Thyroid gland (tissue), 4 donors: Measurements from ENCODE around the gene DOCK2. TPM values are rescaled to one million over a fixed set of nuclear protein-coding genes. Genes with fewer than 3 reads are reported as not detected.

Experiments used
- DNase-seq, 2 donors: peaks; one replicate each; pipeline ENCODE4 v3.0.0-alpha.2; 2019
- H3K27ac ChIP-seq, 3 donors: fragments of 200-600 bp; sonication (generic); 1 replicate in 2 of 3; 2 replicates in 1 of 3; pipeline ENCODE4 v1.5.1; 2016 to 2019; ENCODE audit warnings: mild to moderate bottlenecking in 1 of 3, moderate library complexity in 1 of 3
- H3K27me3 ChIP-seq: fragments of 200-600 bp; sonication (generic); one replicate; pipeline ENCODE4 v1.5.1; 2019
- H3K36me3 ChIP-seq, 2 donors: fragments of 200-600 bp; sonication (generic); one replicate each; pipeline ENCODE4 v1.5.1; 2016 to 2019
- H3K4me1 ChIP-seq, 2 donors: fragments of 200-600 bp; sonication (generic); one replicate each; pipeline ENCODE4 v1.5.1; 2017 to 2019
- H3K4me3 ChIP-seq, 3 donors: fragments of 200-600 bp; sonication (generic); replicated peaks in 1 of 3; 1 replicate in 2 of 3; 2 replicates in 1 of 3; pipeline ENCODE4 v1.5.1; 2016; ENCODE audit warnings: mild to moderate bottlenecking in 1 of 3
- H3K9me3 ChIP-seq: fragments of 200-600 bp; sonication (generic); one replicate; pipeline ENCODE4 v1.5.1; 2017
- POLR2A ChIP-seq, 2 donors: fragments of 450-650 bp; IDR thresholded peaks; one replicate each; pipeline ENCODE4 v1.6.1; 2017; ENCODE audit warnings: antibody characterized with exemption in 2 of 2, mild to moderate bottlenecking in 2 of 2, moderate library complexity in 1 of 2
- WGBS, 2 donors: methylation state at CpG; one replicate each; pipeline ENCODE4 v1.1.5; 2017; 5-methylcytosine and 5-hydroxymethylcytosine counted together
- intact Hi-C: fragments of 100-400 bp; cut with DNase I; formaldehyde crosslinking; loops from one replicate; pipeline ENCODE4 v1.15.1; 2023
- total RNA-seq, 4 donors: library from RNA; depleted of rRNA; stranded (reverse); fragments of >200 nt; gene quantifications; one replicate each; pipeline ENCODE4 v1.2.3, GENCODE V29; 2016
- TF ChIP-seq, protein P1 (sequence below), 6 experiments: fragments of 200-600 bp in 3 of 6; fragments of 450-650 bp in 3 of 6; sonication (generic) in 3 of 6; IDR thresholded peaks; one replicate each; pipeline ENCODE4 v1.5.1; 2016 to 2019; ENCODE audit warnings: antibody characterized with exemption in 6 of 6, mild to moderate bottlenecking in 2 of 6, inconsistent platforms in 1 of 6, moderate library complexity in 1 of 6

The DOCK2 gene
- total RNA-seq, 4 donors from 2014 or later: 4.3 to 14.1 (median 8.6) TPM

- no peaks in the 10 kb centered on the region for H3K27me3 ChIP-seq
- H3K27ac ChIP-seq: no peak overlapping the region
- 89% methylated on average over 1 of the region's 1 CpG for WGBS, 2 donors
- intact Hi-C loops: no loop called here
- H3K4me3 ChIP-seq: no peak overlapping the region
- H3K36me3 ChIP-seq: no peaks in the 10 kb centered on the region
- no peaks in the 10 kb centered on the region for H3K9me3 ChIP-seq
- DNase-seq: no peak
- TF ChIP-seq, protein P1, sequence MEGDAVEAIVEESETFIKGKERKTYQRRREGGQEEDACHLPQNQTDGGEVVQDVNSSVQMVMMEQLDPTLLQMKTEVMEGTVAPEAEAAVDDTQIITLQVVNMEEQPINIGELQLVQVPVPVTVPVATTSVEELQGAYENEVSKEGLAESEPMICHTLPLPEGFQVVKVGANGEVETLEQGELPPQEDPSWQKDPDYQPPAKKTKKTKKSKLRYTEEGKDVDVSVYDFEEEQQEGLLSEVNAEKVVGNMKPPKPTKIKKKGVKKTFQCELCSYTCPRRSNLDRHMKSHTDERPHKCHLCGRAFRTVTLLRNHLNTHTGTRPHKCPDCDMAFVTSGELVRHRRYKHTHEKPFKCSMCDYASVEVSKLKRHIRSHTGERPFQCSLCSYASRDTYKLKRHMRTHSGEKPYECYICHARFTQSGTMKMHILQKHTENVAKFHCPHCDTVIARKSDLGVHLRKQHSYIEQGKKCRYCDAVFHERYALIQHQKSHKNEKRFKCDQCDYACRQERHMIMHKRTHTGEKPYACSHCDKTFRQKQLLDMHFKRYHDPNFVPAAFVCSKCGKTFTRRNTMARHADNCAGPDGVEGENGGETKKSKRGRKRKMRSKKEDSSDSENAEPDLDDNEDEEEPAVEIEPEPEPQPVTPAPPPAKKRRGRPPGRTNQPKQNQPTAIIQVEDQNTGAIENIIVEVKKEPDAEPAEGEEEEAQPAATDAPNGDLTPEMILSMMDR (IDR thresholded peaks at IDR 0.05): no peak
- TF ChIP-seq POLR2A (IDR thresholded peaks at IDR 0.05): no peak
- H3K4me1 ChIP-seq: no peaks in the 10 kb centered on the region
These were observed 439.1 kb downstream of the DOCK2 start for GRCh38 chr5:170076211-170076610.

GRCh38 chr5:170076739-170077138 lies 439.7 kb downstream of the DOCK2 start:
- TF ChIP-seq, protein P1 (IDR thresholded peaks at IDR 0.05): no peak
- TF ChIP-seq POLR2A (IDR thresholded peaks at IDR 0.05): no peak
- Histone ChIP-seq H3K36me3 (no peaks in the 10 kb centered on the region), H3K27ac (no peak overlapping the region), H3K27me3 (no peaks in the 10 kb centered on the region), H3K4me1 (no peaks in the 10 kb centered on the region), H3K9me3 (no peaks in the 10 kb centered on the region), H3K4me3 (no peak overlapping the region)
- DNase-seq: no peak
- intact Hi-C loops: no loop called here

GRCh38 chr5:170077526-170077925 lies 440.5 kb downstream of the DOCK2 start:
- Histone ChIP-seq H3K27me3 (no peaks in the 10 kb centered on the region), H3K9me3 (no peaks in the 10 kb centered on the region), H3K4me3 (no peak overlapping the region), H3K4me1 (no peaks in the 10 kb centered on the region), H3K27ac (no peak overlapping the region), H3K36me3 (no peaks in the 10 kb centered on the region)
- DNase-seq: no peak
- TF ChIP-seq, protein P1 (IDR thresholded peaks at IDR 0.05): no peak
- TF ChIP-seq POLR2A (IDR thresholded peaks at IDR 0.05): no peak
- intact Hi-C loops: no loop called here
- 88 to 96% methylated on average over 5 of the region's 5 CpGs for WGBS, 2 donors

- Histone ChIP-seq H3K9me3 (no peaks in the 10 kb centered on the region), H3K27ac (no peak overlapping the region), H3K36me3 (no peaks in the 10 kb centered on the region), H3K4me3 (no peak overlapping the region), H3K4me1 (no peaks in the 10 kb centered on the region), H3K27me3 (no peaks in the 10 kb centered on the region)
- 80 to 87% methylated on average over 3 of the region's 3 CpGs for WGBS, 2 donors
- intact Hi-C loops: no loop called here
- no peak for DNase-seq
- no peak for TF ChIP-seq POLR2A (IDR thresholded peaks at IDR 0.05)
- TF ChIP-seq, protein P1 (IDR thresholded peaks at IDR 0.05): no peak
These were observed 441.4 kb downstream of the DOCK2 start for GRCh38 chr5:170078458-170078857.

DNA sequence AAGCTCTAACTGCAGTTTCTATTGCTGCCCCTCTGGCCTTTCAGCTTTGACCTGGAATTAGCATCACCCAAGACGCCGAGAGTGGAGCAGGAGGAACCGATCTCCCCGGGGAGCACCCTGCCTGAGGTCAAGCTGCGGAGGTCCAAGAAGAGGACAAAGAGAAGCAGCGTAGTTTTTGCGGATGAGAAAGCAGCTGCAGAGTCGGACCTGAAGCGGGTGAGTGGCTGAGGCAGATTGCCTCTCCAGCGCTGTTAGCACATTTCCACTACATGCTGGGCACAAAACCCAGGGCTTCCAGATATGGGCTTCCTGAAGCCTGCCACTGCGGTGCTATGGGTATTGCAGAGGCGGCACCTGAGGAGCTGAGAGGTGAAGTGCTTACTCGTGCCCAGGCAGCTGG lies 441.9 kb downstream of the DOCK2 start:
- intact Hi-C loops: no loop called here
- Histone ChIP-seq H3K27me3 (no peaks in the 10 kb centered on the region), H3K4me3 (no peak overlapping the region), H3K36me3 (no peaks in the 10 kb centered on the region), H3K9me3 (no peaks in the 10 kb centered on the region), H3K27ac (no peak overlapping the region), H3K4me1 (no peaks in the 10 kb centered on the region)
- 87 to 92% methylated on average over 11 to 13 of the region's 13 CpGs for WGBS, 2 donors
- no peak for DNase-seq
- no peak for TF ChIP-seq POLR2A (IDR thresholded peaks at IDR 0.05)
- TF ChIP-seq, protein P1 (IDR thresholded peaks at IDR 0.05): no peak
